Measurements from ENCODE around the gene PALD1.

The PALD1 gene

GRCh38 chr10:70514591-70514990 is 36.0 kb downstream of the PALD1 start:
- no peaks in the 10 kb centered on the region for H3K9me3 ChIP-seq (ENCODE audit: control insufficient read depth, insufficient read depth, low read length)
- peaks cover 10% of the 10 kb centered on the region for H4K20me1 ChIP-seq (ENCODE audit: control insufficient read depth, insufficient read depth, low read depth, low read length)
- no peak overlapping the region for H3K4me3 ChIP-seq (ENCODE audit: low read length)
- no peaks in the 10 kb centered on the region for H3K9me2 ChIP-seq (replicated peaks; ENCODE audit: control insufficient read depth, low read length)
- no peak overlapping the region for H3K4me2 ChIP-seq (ENCODE audit: low read length)
- peaks cover 50% of the 10 kb centered on the region for H3K4me1 ChIP-seq (ENCODE audit: control insufficient read depth, low read length)
- H3K27me3 ChIP-seq (ENCODE audit: control insufficient read depth, low read length) = no peaks in the 10 kb centered on the region
- H3K79me2 ChIP-seq (ENCODE audit: control insufficient read depth, low read length) = peaks cover 69% of the 10 kb centered on the region
- no peaks in the 10 kb centered on the region; the same call in 1 of the 2 replicates for H3F3A ChIP-seq (ENCODE audit: control insufficient read depth, insufficient read depth)
- peak overlapping the region; percentile 37; the same call in 1 of the 2 replicates for H3K27ac ChIP-seq (ENCODE audit: low read depth, low read length)
- H3K36me3 ChIP-seq (ENCODE audit: control insufficient read depth, low read length) = peaks cover 7% of the 10 kb centered on the region
- TF ChIP-seq CTCF (IDR thresholded peaks at IDR 0.05; ENCODE audit: low read depth, low read length, poor library complexity, severe bottlenecking) (no peak), EZH2phosphoT487 (IDR thresholded peaks at IDR 0.05; ENCODE audit: borderline replicate concordance, low read length) (no peak)

- H4K20me1 ChIP-seq (ENCODE audit: control insufficient read depth, insufficient read depth, low read depth, low read length) = peaks cover 10% of the 10 kb centered on the region
- no peaks in the 10 kb centered on the region for H3K27me3 ChIP-seq (ENCODE audit: control insufficient read depth, low read length)
- H3K4me1 ChIP-seq (ENCODE audit: control insufficient read depth, low read length) = peaks cover 44% of the 10 kb centered on the region
- no peak overlapping the region for H3K4me3 ChIP-seq (ENCODE audit: low read length)
- peaks cover 3% of the 10 kb centered on the region for H3K36me3 ChIP-seq (ENCODE audit: control insufficient read depth, low read length)
- H3F3A ChIP-seq (ENCODE audit: control insufficient read depth, insufficient read depth) = no peaks in the 10 kb centered on the region; the same call in 1 of the 2 replicates
- no peak overlapping the region for H3K4me2 ChIP-seq (ENCODE audit: low read length)
- peaks cover 66% of the 10 kb centered on the region for H3K79me2 ChIP-seq (ENCODE audit: control insufficient read depth, low read length)
- no peak overlapping the region for H3K27ac ChIP-seq (ENCODE audit: low read depth, low read length)
- H3K9me3 ChIP-seq (ENCODE audit: control insufficient read depth, insufficient read depth, low read length) = no peaks in the 10 kb centered on the region
- no peak for TF ChIP-seq EZH2phosphoT487 (IDR thresholded peaks at IDR 0.05; ENCODE audit: borderline replicate concordance, low read length)
- no peak for TF ChIP-seq CTCF (IDR thresholded peaks at IDR 0.05; ENCODE audit: low read depth, low read length, poor library complexity, severe bottlenecking)
- H3K9me2 ChIP-seq (replicated peaks; ENCODE audit: control insufficient read depth, low read length) = no peaks in the 10 kb centered on the region
These were observed 36.6 kb downstream of the PALD1 start for GRCh38 chr10:70515035-70515667.

GRCh38 chr10:70518695-70519094 is 40.1 kb downstream of the PALD1 start:
- H3K27ac ChIP-seq (ENCODE audit: low read depth, low read length) = no peak overlapping the region
- no peak for TF ChIP-seq CTCF (IDR thresholded peaks at IDR 0.05; ENCODE audit: low read depth, low read length, poor library complexity, severe bottlenecking)
- H3K36me3 ChIP-seq (ENCODE audit: control insufficient read depth, low read length) = peaks cover 3% of the 10 kb centered on the region
- H3K79me2 ChIP-seq (ENCODE audit: control insufficient read depth, low read length) = peaks cover 47% of the 10 kb centered on the region
- H3K4me1 ChIP-seq (ENCODE audit: control insufficient read depth, low read length) = peaks cover 11% of the 10 kb centered on the region
- H4K20me1 ChIP-seq (ENCODE audit: control insufficient read depth, insufficient read depth, low read depth, low read length) = peaks cover 3% of the 10 kb centered on the region; the same call in 1 of the 2 replicates
- no peak overlapping the region for H3K4me3 ChIP-seq (ENCODE audit: low read length)
- H3K4me2 ChIP-seq (ENCODE audit: low read length) = no peak overlapping the region
- no peaks in the 10 kb centered on the region for H3K9me3 ChIP-seq (ENCODE audit: control insufficient read depth, insufficient read depth, low read length)
- H3F3A ChIP-seq (ENCODE audit: control insufficient read depth, insufficient read depth) = no peaks in the 10 kb centered on the region
- no peaks in the 10 kb centered on the region for H3K27me3 ChIP-seq (ENCODE audit: control insufficient read depth, low read length)
- H3K9me2 ChIP-seq (replicated peaks; ENCODE audit: control insufficient read depth, low read length) = no peaks in the 10 kb centered on the region

Data from DOHH2 (cell line).